GM19099 (cell line): ENCODE measurements around the gene CPED1.

Source experiments
- POLR2A ChIP-seq: IDR thresholded peaks from 3 replicates; pipeline ENCODE4 v1.6.1; 2011; ENCODE audit warnings: low read depth; ENCODE audit not compliant: insufficient read length; ENCODE audit errors: extremely low read depth

CPED1 gene

GRCh38 chr7:121156825-121157224, 168.3 kb downstream of the CPED1 start:
- no peak for TF ChIP-seq POLR2A

- TF ChIP-seq POLR2A = no peak
These were observed 168.8 kb downstream of the CPED1 start for GRCh38 chr7:121157341-121157751.

DNA sequence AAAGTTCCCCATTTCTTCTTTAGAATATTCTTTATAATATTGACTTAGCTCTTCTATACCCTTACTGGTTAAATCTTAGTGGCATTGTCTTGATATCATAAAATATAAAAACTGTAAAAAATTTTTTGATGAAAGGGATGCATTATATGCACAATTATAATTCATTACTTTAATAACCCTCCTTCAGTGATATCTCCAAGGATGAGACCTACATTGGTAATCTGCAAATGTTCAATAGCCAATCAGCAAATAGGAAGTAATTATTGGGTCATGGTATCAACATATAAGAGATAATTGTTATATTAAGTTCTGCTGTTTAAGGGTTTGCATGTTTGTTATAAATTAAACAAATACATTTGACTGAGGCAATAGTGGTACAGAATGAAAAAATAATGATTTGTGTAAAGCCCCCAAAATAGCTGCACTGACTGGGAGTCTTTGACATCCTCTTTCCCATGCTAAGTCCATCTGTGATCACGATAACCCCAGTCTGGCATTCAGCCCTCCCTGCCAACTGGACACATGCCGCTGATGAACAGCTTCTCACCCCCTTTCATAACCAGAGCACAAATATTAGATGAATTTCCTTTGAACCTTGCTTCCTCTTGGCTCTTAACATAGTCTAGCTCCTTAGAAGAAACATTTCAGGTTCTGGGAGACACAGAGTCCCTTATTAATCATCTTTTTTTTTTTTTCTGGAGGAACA, 169.5 kb downstream of the CPED1 start:
- no peak for TF ChIP-seq POLR2A

DNA sequence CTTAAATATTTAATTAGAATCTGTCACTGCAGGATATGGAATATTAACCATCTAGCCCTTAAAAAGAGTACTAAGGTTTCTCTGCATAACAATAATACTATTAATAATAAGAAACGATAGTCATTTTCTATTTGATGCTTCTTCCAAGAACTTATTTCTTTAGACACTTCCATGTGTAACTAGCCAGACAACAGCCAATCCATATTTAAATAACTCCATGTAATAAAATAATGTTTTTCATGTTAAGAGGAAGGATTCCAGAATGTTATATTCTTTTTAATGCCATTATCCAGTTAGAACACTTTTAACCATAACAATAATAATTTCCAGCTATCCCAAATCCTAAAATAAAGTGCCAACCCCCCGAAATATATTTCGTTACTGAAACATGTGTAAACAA, 170.2 kb downstream of the CPED1 start:
- TF ChIP-seq POLR2A = no peak

DNA sequence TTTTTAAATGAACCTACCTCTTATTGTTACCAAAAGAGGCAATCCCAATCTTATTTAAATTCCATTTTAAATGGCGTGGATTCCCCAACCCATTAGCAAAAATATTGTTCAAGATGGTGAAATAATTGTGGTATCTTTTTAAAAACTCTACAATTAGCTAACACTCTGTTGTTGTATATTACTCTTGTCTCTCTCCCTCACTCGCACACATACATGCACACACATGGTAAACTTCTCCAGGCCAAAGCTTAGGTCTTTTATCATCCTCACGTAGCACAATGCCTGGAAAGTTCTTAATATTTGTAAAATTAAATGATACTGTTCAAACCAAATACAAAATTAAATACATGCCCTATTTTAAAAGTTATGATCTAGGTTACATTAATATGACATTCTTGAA, 171.0 kb downstream of the CPED1 start:
- no peak for TF ChIP-seq POLR2A

DNA sequence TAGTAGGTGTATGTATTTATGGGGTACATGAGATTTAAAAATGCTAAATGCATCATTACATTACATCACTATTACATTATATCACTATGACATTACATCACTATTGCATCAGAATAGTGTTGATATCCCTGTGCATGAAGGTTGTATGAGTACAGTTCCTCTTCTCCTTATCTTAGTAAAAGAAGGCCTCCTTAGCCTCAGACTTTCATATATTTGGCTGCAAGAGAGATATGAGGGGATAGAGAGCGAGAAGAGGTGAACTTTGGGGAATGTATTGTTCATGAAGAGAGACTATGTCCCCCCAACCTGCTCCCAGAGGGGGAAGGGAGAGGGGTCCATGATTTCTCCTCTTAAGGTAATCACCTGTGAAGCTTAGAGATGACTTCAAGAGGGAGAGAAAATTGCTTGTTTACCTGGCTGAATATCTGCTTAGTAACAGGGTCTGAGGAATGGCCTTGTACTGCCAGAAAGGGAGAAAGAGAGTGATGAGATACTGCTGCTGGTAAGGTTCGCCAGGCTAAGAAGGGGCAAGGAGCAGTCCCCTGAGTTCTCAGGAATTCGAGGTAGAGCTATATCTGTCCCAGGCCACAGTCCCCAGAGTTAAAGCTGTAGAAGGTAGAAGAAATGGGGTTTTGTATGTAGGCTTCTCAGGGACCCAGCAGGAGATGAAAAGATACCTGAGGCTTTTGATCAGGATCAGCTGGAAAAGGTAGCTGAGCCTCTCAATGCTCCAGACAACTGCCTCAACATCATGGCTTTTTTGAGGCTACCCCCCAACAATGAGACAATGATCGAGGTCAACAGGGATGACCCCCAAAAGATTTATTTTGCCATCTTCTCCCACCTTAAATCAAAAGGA, 171.9 kb downstream of the CPED1 start:
- TF ChIP-seq POLR2A = no peak

GRCh38 chr7:121163699-121164098, 175.2 kb downstream of the CPED1 start:
- TF ChIP-seq POLR2A = no peak

GRCh38 chr7:121164247-121164646, 175.7 kb downstream of the CPED1 start:
- TF ChIP-seq POLR2A = no peak

DNA sequence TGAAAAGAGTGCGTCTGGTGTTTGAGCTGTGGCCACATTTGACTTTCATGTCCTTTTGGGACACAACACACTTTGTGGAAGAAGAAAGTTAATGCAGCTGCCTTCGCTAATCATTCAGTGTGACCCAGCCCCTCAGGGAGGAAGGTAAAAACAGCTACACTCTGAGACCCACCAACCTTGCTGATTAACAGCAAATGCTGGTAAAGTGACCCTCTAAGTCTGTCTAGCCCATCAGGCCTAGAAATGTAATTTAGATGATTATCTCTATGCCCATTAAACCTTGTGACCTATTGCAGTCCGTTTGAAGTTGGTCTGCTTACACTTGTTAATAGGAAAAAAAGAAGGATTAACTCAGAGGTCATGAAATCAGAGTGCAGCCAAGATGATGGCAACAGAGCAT, 178.4 kb downstream of the CPED1 start:
- no peak for TF ChIP-seq POLR2A

- TF ChIP-seq POLR2A = no peak
These were observed 179.5 kb downstream of the CPED1 start for GRCh38 chr7:121167971-121168370.

DNA sequence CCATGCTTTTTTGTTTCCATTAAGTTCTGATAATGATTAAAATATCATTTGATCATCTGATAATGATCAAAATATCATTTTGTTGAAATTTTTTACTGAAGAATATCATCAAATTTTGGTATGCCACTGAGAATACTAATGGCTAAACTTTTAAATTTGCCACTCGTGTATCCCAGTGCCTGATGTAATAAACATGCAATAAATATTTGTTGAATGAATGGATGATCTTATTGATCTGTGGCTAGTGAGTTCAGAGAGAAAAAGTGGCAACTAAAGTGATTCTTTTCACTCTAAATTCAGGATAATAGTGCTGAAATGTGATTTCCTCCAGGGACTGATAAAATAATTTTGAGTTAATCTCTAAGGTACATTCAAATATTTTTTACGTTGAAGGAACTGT, 181.0 kb downstream of the CPED1 start:
- TF ChIP-seq POLR2A = no peak

GRCh38 chr7:121172484-121172883, 184.0 kb downstream of the CPED1 start:
- no peak for TF ChIP-seq POLR2A

DNA sequence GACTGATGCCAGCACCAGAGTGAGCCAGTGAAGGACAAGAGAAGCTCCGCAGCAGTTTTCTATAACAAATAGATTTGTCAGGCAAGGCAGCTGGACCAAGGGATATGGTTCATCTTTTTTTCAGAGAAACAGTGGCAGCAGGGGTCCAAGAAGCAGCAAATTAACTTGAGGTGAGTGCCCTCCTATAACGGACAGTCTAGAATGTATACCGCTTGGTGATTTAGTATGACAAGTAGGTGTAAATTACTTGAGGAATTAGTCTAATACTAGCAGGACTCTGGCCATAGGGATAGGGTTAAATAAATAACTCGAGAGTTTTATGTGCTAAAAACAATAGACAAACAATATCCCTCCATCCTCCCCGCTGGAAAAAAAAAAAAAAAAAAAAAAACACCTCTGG, 187.3 kb downstream of the CPED1 start:
- TF ChIP-seq POLR2A = no peak

DNA sequence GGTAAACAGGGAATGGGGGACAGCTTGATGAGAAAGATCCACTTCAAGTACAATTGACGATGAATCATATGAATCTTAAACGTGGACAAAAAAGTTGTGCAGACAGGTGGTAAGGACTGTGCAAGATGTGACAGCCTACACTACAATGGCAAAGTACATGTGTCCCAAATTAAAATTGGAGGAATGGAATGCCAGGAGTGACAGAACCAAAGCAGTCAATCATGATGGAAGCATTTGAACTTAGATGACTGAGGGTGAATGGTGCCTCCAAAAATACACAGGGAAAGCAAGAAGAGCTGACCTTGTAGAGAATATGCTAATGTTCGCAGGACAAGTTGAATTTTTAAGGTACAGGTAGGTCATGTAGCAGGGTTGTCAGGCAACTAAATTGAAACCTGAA, 189.9 kb downstream of the CPED1 start:
- TF ChIP-seq POLR2A = no peak

- TF ChIP-seq POLR2A = no peak
These were observed 190.5 kb downstream of the CPED1 start for GRCh38 chr7:121178869-121179497.

DNA sequence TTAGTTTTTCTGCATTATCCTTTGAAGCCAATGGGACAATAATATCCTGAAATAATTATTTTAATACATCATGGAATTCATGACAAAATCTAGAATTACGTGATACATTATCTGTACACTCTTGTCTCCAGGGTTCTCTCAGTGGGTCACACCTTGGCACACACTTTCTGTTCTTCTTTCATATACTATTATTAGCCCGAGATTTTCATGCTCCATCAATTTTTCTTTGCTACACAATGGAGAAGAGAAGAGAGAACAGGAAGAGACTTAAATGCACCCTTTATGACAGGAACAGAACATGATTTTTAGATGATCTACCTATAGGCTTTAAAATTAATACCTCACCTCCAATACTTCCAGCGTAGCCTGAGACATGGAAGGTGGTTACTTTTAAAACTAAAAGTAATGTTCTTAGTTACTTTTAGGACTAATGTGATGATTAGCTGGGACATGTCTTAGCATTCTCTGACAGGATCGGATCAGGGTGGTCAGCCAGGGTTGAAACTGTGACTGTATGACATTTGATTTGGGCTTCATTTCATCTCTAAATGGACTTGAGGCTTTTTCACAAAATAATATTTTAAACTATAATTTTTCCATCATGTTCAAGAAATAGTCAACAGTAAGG, 192.0 kb downstream of the CPED1 start:
- no peak for TF ChIP-seq POLR2A

- no peak for TF ChIP-seq POLR2A
These were observed 192.8 kb downstream of the CPED1 start for GRCh38 chr7:121181357-121181756.
